ENCODE results near the gene SLC2A13.
"Not testable (repeated sequence)": the region's sequence is repeated elsewhere in the genome, so short reads cannot be mapped to it uniquely, and the experiment has no call there.

The SLC2A13 gene

GRCh38 chr12:40055228-40055579 lies 50.7 kb downstream of the SLC2A13 start:
- Histone ChIP-seq H3K9me3 (ENCODE audit: control insufficient read depth, low read length) (no peaks in the 10 kb centered on the region), H3K18ac (ENCODE audit: low read depth in 1 of 2, low read length in 2 of 2) (no peak overlapping the region), H3K79me1 (replicated peaks; ENCODE audit: low read length, poor library complexity, severe bottlenecking) (peaks cover 9% of the 10 kb centered on the region), H3K23ac (ENCODE audit: low read length in 2 of 2) (no peak overlapping the region), H3K9ac (ENCODE audit: low read length) (peak overlapping the region; percentile 63), H3K4me2 (ENCODE audit: low read length, poor library complexity, severe bottlenecking) (no peak overlapping the region), H4K8ac (ENCODE audit: low read length) (no peak overlapping the region), H3K4ac (ENCODE audit: low read depth in 1 of 2, low read length in 2 of 2) (no peak overlapping the region), H2AK5ac (ENCODE audit: low read length, severe bottlenecking) (no peak overlapping the region), H3K4me1 (ENCODE audit: control insufficient read depth, insufficient read depth, low read depth, low read length) (no peaks in the 10 kb centered on the region), H4K91ac (ENCODE audit: low read length) (no peak overlapping the region), H2BK12ac (ENCODE audit: low read length in 2 of 2) (no peak overlapping the region), H2AFZ (ENCODE audit: low read depth, low read length) (no peak overlapping the region), H3K4me3 (ENCODE audit: insufficient read depth in 1 of 2, low read depth in 1 of 2, low read length in 2 of 2) (peak overlapping the region in 1 of 2 experiments; percentile 52), H3K27me3 (ENCODE audit: control insufficient read depth in 1 of 2, insufficient read depth in 1 of 2, low read length in 2 of 2) (no peaks in the 10 kb centered on the region), H3K14ac (ENCODE audit: low read length in 2 of 2) (no peak overlapping the region), H2BK15ac (ENCODE audit: low read depth, poor library complexity, severe bottlenecking) (no peak overlapping the region), H2BK5ac (ENCODE audit: low read depth, low read length, poor library complexity, severe bottlenecking) (no peak overlapping the region), H3K27ac (ENCODE audit: low read length, poor library complexity, severe bottlenecking) (no peak overlapping the region), H3K36me3 (ENCODE audit: control insufficient read depth in 1 of 2, insufficient read depth in 2 of 2, low read depth in 1 of 2, low read length in 2 of 2) (no peaks in the 10 kb centered on the region), H2BK120ac (ENCODE audit: low read depth, low read length) (no peak overlapping the region)
- peak; percentile 90 for DNase-seq
- 13% methylated on average over 2 of the region's 3 CpGs for WGBS

GRCh38 chr12:40054555-40055227 lies 51.2 kb downstream of the SLC2A13 start:
- Histone ChIP-seq H2BK15ac (ENCODE audit: low read depth, poor library complexity, severe bottlenecking) (no peak overlapping the region), H3K79me1 (replicated peaks; ENCODE audit: low read length, poor library complexity, severe bottlenecking) (peaks cover 8% of the 10 kb centered on the region), H3K4me1 (ENCODE audit: control insufficient read depth, insufficient read depth, low read depth, low read length) (no peaks in the 10 kb centered on the region), H3K9me3 (ENCODE audit: control insufficient read depth, low read length) (no peaks in the 10 kb centered on the region), H3K9ac (ENCODE audit: low read length) (peak overlapping the region; percentile 63), H4K8ac (ENCODE audit: low read length) (no peak overlapping the region), H2AFZ (ENCODE audit: low read depth, low read length) (no peak overlapping the region), H3K4me2 (ENCODE audit: low read length, poor library complexity, severe bottlenecking) (no peak overlapping the region), H2BK120ac (ENCODE audit: low read depth, low read length) (no peak overlapping the region), H2BK12ac (ENCODE audit: low read length in 2 of 2) (no peak overlapping the region), H3K18ac (ENCODE audit: low read depth in 1 of 2, low read length in 2 of 2) (peak overlapping the region in 1 of 2 experiments; percentile 33), H3K27me3 (ENCODE audit: control insufficient read depth in 1 of 2, insufficient read depth in 1 of 2, low read length in 2 of 2) (no peaks in the 10 kb centered on the region), H3K14ac (ENCODE audit: low read length in 2 of 2) (no peak overlapping the region), H3K23ac (ENCODE audit: low read length in 2 of 2) (no peak overlapping the region), H2BK5ac (ENCODE audit: low read depth, low read length, poor library complexity, severe bottlenecking) (no peak overlapping the region), H2AK5ac (ENCODE audit: low read length, severe bottlenecking) (no peak overlapping the region), H3K36me3 (ENCODE audit: control insufficient read depth in 1 of 2, insufficient read depth in 2 of 2, low read depth in 1 of 2, low read length in 2 of 2) (no peaks in the 10 kb centered on the region), H3K27ac (ENCODE audit: low read length, poor library complexity, severe bottlenecking) (peak overlapping the region; percentile 3), H3K4ac (ENCODE audit: low read depth in 1 of 2, low read length in 2 of 2) (no peak overlapping the region), H4K91ac (ENCODE audit: low read length) (no peak overlapping the region), H3K4me3 (ENCODE audit: insufficient read depth in 1 of 2, low read depth in 1 of 2, low read length in 2 of 2) (peak overlapping the region in 1 of 2 experiments; percentile 52)
- peak; percentile 88 for DNase-seq
- WGBS: 59% methylated on average over 3 of the region's 6 CpGs

- Histone ChIP-seq H3K9ac (ENCODE audit: low read length) (no peak overlapping the region), H3K4me2 (ENCODE audit: low read length, poor library complexity, severe bottlenecking) (no peak overlapping the region), H3K18ac (ENCODE audit: low read depth in 1 of 2, low read length in 2 of 2) (no peak overlapping the region), H3K27ac (ENCODE audit: low read length, poor library complexity, severe bottlenecking) (no peak overlapping the region), H3K79me1 (replicated peaks; ENCODE audit: low read length, poor library complexity, severe bottlenecking) (peaks cover 7% of the 10 kb centered on the region), H3K4ac (ENCODE audit: low read depth in 1 of 2, low read length in 2 of 2) (no peak overlapping the region), H3K4me3 (ENCODE audit: insufficient read depth in 1 of 2, low read depth in 1 of 2, low read length in 2 of 2) (no peak overlapping the region), H3K36me3 (ENCODE audit: control insufficient read depth in 1 of 2, insufficient read depth in 2 of 2, low read depth in 1 of 2, low read length in 2 of 2) (no peaks in the 10 kb centered on the region), H3K4me1 (ENCODE audit: control insufficient read depth, insufficient read depth, low read depth, low read length) (no peaks in the 10 kb centered on the region), H2BK12ac (ENCODE audit: low read length in 2 of 2) (no peak overlapping the region), H2AK5ac (ENCODE audit: low read length, severe bottlenecking) (no peak overlapping the region), H2BK120ac (ENCODE audit: low read depth, low read length) (no peak overlapping the region), H4K8ac (ENCODE audit: low read length) (no peak overlapping the region), H3K23ac (ENCODE audit: low read length in 2 of 2) (no peak overlapping the region), H3K9me3 (ENCODE audit: control insufficient read depth, low read length) (no peaks in the 10 kb centered on the region), H2BK15ac (ENCODE audit: low read depth, poor library complexity, severe bottlenecking) (no peak overlapping the region), H4K91ac (ENCODE audit: low read length) (no peak overlapping the region), H2AFZ (ENCODE audit: low read depth, low read length) (no peak overlapping the region), H2BK5ac (ENCODE audit: low read depth, low read length, poor library complexity, severe bottlenecking) (no peak overlapping the region), H3K27me3 (ENCODE audit: control insufficient read depth in 1 of 2, insufficient read depth in 1 of 2, low read length in 2 of 2) (no peaks in the 10 kb centered on the region), H3K14ac (ENCODE audit: low read length in 2 of 2) (no peak overlapping the region)
- WGBS: no CpG with 5 or more reads among the region's 1 CpG
- DNase-seq: no peak
These were observed 56.6 kb downstream of the SLC2A13 start for GRCh38 chr12:40049268-40049667.

GRCh38 chr12:40047002-40047401 lies 58.9 kb downstream of the SLC2A13 start:
- H3K9ac ChIP-seq (ENCODE audit: low read length); H2AK5ac ChIP-seq (ENCODE audit: low read length, severe bottlenecking); H2BK12ac ChIP-seq (ENCODE audit: low read length in 2 of 2); H3K27ac ChIP-seq (ENCODE audit: low read length, poor library complexity, severe bottlenecking); H3K4me2 ChIP-seq (ENCODE audit: low read length, poor library complexity, severe bottlenecking); H4K8ac ChIP-seq (ENCODE audit: low read length); H2BK120ac ChIP-seq (ENCODE audit: low read depth, low read length); H3K36me3 ChIP-seq (ENCODE audit: control insufficient read depth in 1 of 2, insufficient read depth in 2 of 2, low read depth in 1 of 2, low read length in 2 of 2); H4K91ac ChIP-seq (ENCODE audit: low read length); H3K4me1 ChIP-seq (ENCODE audit: control insufficient read depth, insufficient read depth, low read depth, low read length); H3K4ac ChIP-seq (ENCODE audit: low read depth in 1 of 2, low read length in 2 of 2); H3K27me3 ChIP-seq (ENCODE audit: control insufficient read depth in 1 of 2, insufficient read depth in 1 of 2, low read length in 2 of 2); H3K79me1 ChIP-seq (replicated peaks; ENCODE audit: low read length, poor library complexity, severe bottlenecking); H3K4me3 ChIP-seq (ENCODE audit: insufficient read depth in 1 of 2, low read depth in 1 of 2, low read length in 2 of 2); DNase-seq; H2AFZ ChIP-seq (ENCODE audit: low read depth, low read length); H3K9me3 ChIP-seq (ENCODE audit: control insufficient read depth, low read length); H2BK5ac ChIP-seq (ENCODE audit: low read depth, low read length, poor library complexity, severe bottlenecking); H3K18ac ChIP-seq (ENCODE audit: low read depth in 1 of 2, low read length in 2 of 2); H2BK15ac ChIP-seq (ENCODE audit: low read depth, poor library complexity, severe bottlenecking); H3K14ac ChIP-seq (ENCODE audit: low read length in 2 of 2); H3K23ac ChIP-seq (ENCODE audit: low read length in 2 of 2): not testable (repeated sequence)
- 100% methylated on average over 2 of the region's 3 CpGs for WGBS

Data from mesenchymal stem cell (in vitro differentiated cells and primary cell).